Body of pancreas (tissue), 4 donors: ENCODE measurements around the gene MAP3K20. TPM values are rescaled to one million over a fixed set of nuclear protein-coding genes. Genes with fewer than 3 reads are reported as not detected.

Experiments used
- ATAC-seq: fragments of 150-250 bp; one replicate; pipeline ENCODE4 v1.9.1; 2016
- DNase-seq, 4 donors: peaks; one replicate each; pipeline ENCODE4 v3.0.0-alpha.2; 2019
- H3K27ac ChIP-seq, 4 donors: fragments of 200-600 bp; sonication (generic); 1 replicate in 3 of 4; 2 replicates in 1 of 4; pipeline versions ENCODE4 v1.5.1 to v1.6.1; 2016 to 2019; ENCODE audit warnings: mild to moderate bottlenecking in 1 of 4, mixed read lengths in 1 of 4, moderate library complexity in 1 of 4
- H3K27me3 ChIP-seq, 2 donors: fragments of 200-600 bp; sonication (generic); one replicate each; pipeline ENCODE4 v1.6.0; 2016; ENCODE audit warnings: mild to moderate bottlenecking in 1 of 2
- H3K36me3 ChIP-seq, 2 donors: fragments of 200-600 bp; sonication (generic); replicated peaks in 1 of 2; 2 replicates each; pipeline ENCODE4 v1.5.1; 2016; ENCODE audit warnings: low read depth in 2 of 2; ENCODE audit not compliant: insufficient read depth in 1 of 2
- H3K4me1 ChIP-seq: fragments of 200-600 bp; sonication (generic); one replicate; pipeline ENCODE4 v1.6.0; 2016
- H3K4me3 ChIP-seq, 2 donors: fragments of 200-600 bp; sonication (generic); 1 replicate in 1 of 2; 2 replicates in 1 of 2; pipeline ENCODE4 v1.5.1; 2016 to 2019
- H3K9me3 ChIP-seq, 3 donors: fragments of 200-600 bp; sonication (generic); 1 replicate in 2 of 3; 2 replicates in 1 of 3; pipeline ENCODE4 v1.5.1; 2016
- CTCF ChIP-seq, 7 experiments: fragments of 450-650 bp in 4 of 7; fragments of 200-600 bp in 3 of 7; sonication (generic) in 3 of 7; IDR thresholded peaks; one replicate each; pipeline ENCODE4 v1.5.1; 2016 to 2019; ENCODE audit warnings: antibody characterized with exemption in 7 of 7
- POLR2A ChIP-seq, 3 donors: fragments of 450-650 bp; IDR thresholded peaks; one replicate each; pipeline ENCODE4 v1.6.1; 2016; ENCODE audit warnings: antibody characterized with exemption in 3 of 3, mild to moderate bottlenecking in 2 of 3
- WGBS, 2 donors: methylation state at CpG; one replicate each; pipeline ENCODE4 v1.1.5; 2017; 5-methylcytosine and 5-hydroxymethylcytosine counted together
- intact Hi-C: fragments of 100-400 bp; cut with DNase I; formaldehyde crosslinking; loops from one replicate; pipeline ENCODE4 v1.15.1; 2023
- total RNA-seq, 2 donors: library from RNA; depleted of rRNA; stranded (reverse); fragments of >200 nt; gene quantifications; one replicate each; pipeline ENCODE4 v1.1.0, GENCODE V29; 2016

MAP3K20 gene
- total RNA-seq, 2 donors from 2014 or later: 11.5 to 18.7 TPM

GRCh38 chr2:173271825-173272224 is 196.2 kb downstream of the MAP3K20 start:
- TF ChIP-seq POLR2A (IDR thresholded peaks at IDR 0.05): no peak
- no peak for TF ChIP-seq CTCF (IDR thresholded peaks at IDR 0.05)
- ATAC-seq (no peak), DNase-seq (no peak)
- WGBS, 2 donors: 81 to 89% methylated on average over 5 of the region's 5 CpGs
- H3K27ac ChIP-seq: no peak overlapping the region
- H3K4me3 ChIP-seq: no peak overlapping the region
- H3K9me3 ChIP-seq: no peaks in the 10 kb centered on the region
- H3K36me3 ChIP-seq: no peaks in the 10 kb centered on the region
- H3K4me1 ChIP-seq: no peaks in the 10 kb centered on the region
- intact Hi-C loops: no loop called here
- no peaks in the 10 kb centered on the region for H3K27me3 ChIP-seq

GRCh38 chr2:173272849-173273248 is 197.2 kb downstream of the MAP3K20 start:
- no peaks in the 10 kb centered on the region for H3K36me3 ChIP-seq
- no peaks in the 10 kb centered on the region for H3K4me1 ChIP-seq
- H3K27ac ChIP-seq: no peak overlapping the region
- WGBS, 2 donors: 71 to 74% methylated on average over 3 of the region's 3 CpGs
- no peaks in the 10 kb centered on the region for H3K9me3 ChIP-seq
- no peaks in the 10 kb centered on the region for H3K27me3 ChIP-seq
- no peak for DNase-seq
- ATAC-seq: no peak
- TF ChIP-seq CTCF (IDR thresholded peaks at IDR 0.05) (no peak), POLR2A (IDR thresholded peaks at IDR 0.05) (no peak)
- H3K4me3 ChIP-seq: no peak overlapping the region
- intact Hi-C loops: no loop called here

GRCh38 chr2:173278794-173279526 is 203.3 kb downstream of the MAP3K20 start:
- Histone ChIP-seq H3K9me3 (no peaks in the 10 kb centered on the region), H3K36me3 (no peaks in the 10 kb centered on the region), H3K27ac (no peak overlapping the region), H3K4me3 (no peak overlapping the region), H3K27me3 (no peaks in the 10 kb centered on the region), H3K4me1 (no peaks in the 10 kb centered on the region)
- TF ChIP-seq POLR2A (IDR thresholded peaks at IDR 0.05) (no peak), CTCF (IDR thresholded peaks at IDR 0.05) (no peak)
- 79 to 82% methylated on average over 3 of the region's 3 CpGs for WGBS, 2 donors
- DNase-seq (no peak), ATAC-seq (no peak)
- intact Hi-C loops: no loop called here

GRCh38 chr2:173279527-173279868 is 203.9 kb downstream of the MAP3K20 start:
- intact Hi-C loops: no loop called here

More at GRCh38 chr2:173279527-173279868, 203.9 kb downstream of the MAP3K20 start:
- H3K27ac ChIP-seq: no peak overlapping the region
- H3K27me3 ChIP-seq: no peaks in the 10 kb centered on the region
- 80 to 85% methylated on average over 3 of the region's 3 CpGs for WGBS, 2 donors
- no peaks in the 10 kb centered on the region for H3K36me3 ChIP-seq
- no peak overlapping the region for H3K4me3 ChIP-seq
- DNase-seq (no peak), ATAC-seq (no peak)
- no peaks in the 10 kb centered on the region for H3K4me1 ChIP-seq
- TF ChIP-seq POLR2A (IDR thresholded peaks at IDR 0.05): no peak
- no peak for TF ChIP-seq CTCF (IDR thresholded peaks at IDR 0.05)
- no peaks in the 10 kb centered on the region for H3K9me3 ChIP-seq
